Loucy (cell line): Measurements from ENCODE around the gene GREB1.

Experiments used
- H2AFZ ChIP-seq: fragments of 200-600 bp; sonication (generic); 2 replicates; pipeline ENCODE4 v1.6.0; 2016; ENCODE audit warnings: antibody characterized with exemption, mild to moderate bottlenecking, low read length, moderate library complexity
- H3F3A ChIP-seq: fragments of 200-600 bp; 2 replicates; pipeline ENCODE4 v1.6.0; 2016; ENCODE audit warnings: antibody characterized with exemption, low read depth, mild to moderate bottlenecking
- H3K27me3 ChIP-seq: fragments of 200-600 bp; sonication (generic); 2 replicates; pipeline ENCODE4 v1.6.1; 2014; ENCODE audit warnings: low read length, mild to moderate bottlenecking; ENCODE audit not compliant: insufficient read depth, poor library complexity, severe bottlenecking
- H3K36me3 ChIP-seq: fragments of 200-600 bp; sonication (generic); 2 replicates; pipeline ENCODE4 v1.6.1; 2016; ENCODE audit warnings: low read length; ENCODE audit not compliant: insufficient read depth
- H3K4me1 ChIP-seq: fragments of 200-600 bp; sonication (generic); 2 replicates; pipeline ENCODE4 v1.5.1; 2014; ENCODE audit warnings: low read length, mild to moderate bottlenecking; ENCODE audit not compliant: insufficient read depth, poor library complexity, severe bottlenecking
- H3K4me2 ChIP-seq: fragments of 200-600 bp; sonication (generic); 2 replicates; pipeline ENCODE4 v1.6.0; 2014; ENCODE audit warnings: antibody characterized with exemption, low read length, low read depth, mild to moderate bottlenecking; ENCODE audit not compliant: poor library complexity, severe bottlenecking
- H3K4me3 ChIP-seq: fragments of 200-600 bp; sonication (generic); 2 replicates; pipeline ENCODE4 v1.5.1; 2014; ENCODE audit warnings: low read length, mild to moderate bottlenecking, mixed read lengths; ENCODE audit not compliant: poor library complexity, severe bottlenecking
- H3K79me2 ChIP-seq: fragments of 200-600 bp; sonication (generic); 2 replicates; pipeline ENCODE4 v1.6.1; 2014; ENCODE audit warnings: low read length; ENCODE audit not compliant: insufficient read depth
- H3K9ac ChIP-seq: fragments of 200-600 bp; sonication (generic); 2 replicates; pipeline ENCODE4 v1.6.0; 2014; ENCODE audit warnings: mild to moderate bottlenecking, low read depth, low read length, moderate library complexity; ENCODE audit not compliant: poor library complexity, severe bottlenecking
- H3K9me2 ChIP-seq: fragments of 200-600 bp; sonication (generic); replicated peaks from 2 replicates; pipeline ENCODE4 v1.6.1; 2016; ENCODE audit warnings: low read depth, low read length, mixed read lengths
- H3K9me3 ChIP-seq: fragments of 200-600 bp; sonication (generic); 2 replicates; pipeline ENCODE4 v1.6.1; 2014; ENCODE audit warnings: mild to moderate bottlenecking, antibody characterized with exemption, low read length, low read depth; ENCODE audit not compliant: insufficient read depth
- H4K20me1 ChIP-seq: fragments of 200-600 bp; sonication (generic); 2 replicates; pipeline ENCODE4 v1.6.0; 2014; ENCODE audit warnings: antibody characterized with exemption, low read length, mild to moderate bottlenecking; ENCODE audit not compliant: insufficient read depth, poor library complexity, severe bottlenecking
- EZH2phosphoT487 ChIP-seq: fragments of 200-600 bp; IDR thresholded peaks from 2 replicates; pipeline ENCODE4 v1.6.1; 2018; ENCODE audit warnings: antibody characterized with exemption, mild to moderate bottlenecking, moderate library complexity, borderline replicate concordance
- TF ChIP-seq, protein P1 (sequence below): fragments of 200-600 bp; sonication (generic); conservative IDR thresholded peaks from 2 replicates; pipeline ENCODE4 v1.5.1; 2014; ENCODE audit warnings: mild to moderate bottlenecking, antibody characterized with exemption, low read length

The GREB1 gene

DNA sequence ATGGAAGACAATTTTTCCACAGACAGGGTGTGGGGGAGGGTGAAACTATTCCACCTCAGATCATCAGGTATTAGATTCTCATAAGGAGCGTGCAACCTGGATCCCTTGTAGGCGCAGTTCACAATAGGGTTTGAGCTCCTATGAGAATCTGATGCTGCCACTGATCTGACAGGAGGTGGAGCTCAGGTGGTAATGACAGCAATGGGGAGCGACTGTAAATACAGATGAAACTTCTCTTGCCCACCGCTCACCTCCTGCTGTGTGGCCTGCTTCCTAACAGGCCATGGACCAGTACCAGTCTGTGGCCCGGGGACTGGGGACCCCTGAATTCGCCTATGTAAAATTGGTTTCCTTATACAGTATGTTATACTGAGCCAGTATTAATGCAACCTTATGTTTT lies 40.6 kb upstream of the GREB1 start:
- no peaks in the 10 kb centered on the region for H3F3A ChIP-seq
- TF ChIP-seq, protein P1, sequence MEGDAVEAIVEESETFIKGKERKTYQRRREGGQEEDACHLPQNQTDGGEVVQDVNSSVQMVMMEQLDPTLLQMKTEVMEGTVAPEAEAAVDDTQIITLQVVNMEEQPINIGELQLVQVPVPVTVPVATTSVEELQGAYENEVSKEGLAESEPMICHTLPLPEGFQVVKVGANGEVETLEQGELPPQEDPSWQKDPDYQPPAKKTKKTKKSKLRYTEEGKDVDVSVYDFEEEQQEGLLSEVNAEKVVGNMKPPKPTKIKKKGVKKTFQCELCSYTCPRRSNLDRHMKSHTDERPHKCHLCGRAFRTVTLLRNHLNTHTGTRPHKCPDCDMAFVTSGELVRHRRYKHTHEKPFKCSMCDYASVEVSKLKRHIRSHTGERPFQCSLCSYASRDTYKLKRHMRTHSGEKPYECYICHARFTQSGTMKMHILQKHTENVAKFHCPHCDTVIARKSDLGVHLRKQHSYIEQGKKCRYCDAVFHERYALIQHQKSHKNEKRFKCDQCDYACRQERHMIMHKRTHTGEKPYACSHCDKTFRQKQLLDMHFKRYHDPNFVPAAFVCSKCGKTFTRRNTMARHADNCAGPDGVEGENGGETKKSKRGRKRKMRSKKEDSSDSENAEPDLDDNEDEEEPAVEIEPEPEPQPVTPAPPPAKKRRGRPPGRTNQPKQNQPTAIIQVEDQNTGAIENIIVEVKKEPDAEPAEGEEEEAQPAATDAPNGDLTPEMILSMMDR = no peak
- TF ChIP-seq EZH2phosphoT487 = no peak
- no peak overlapping the region for H3K9ac ChIP-seq
- no peaks in the 10 kb centered on the region for H4K20me1 ChIP-seq
- H3K27me3 ChIP-seq = no peaks in the 10 kb centered on the region
- no peaks in the 10 kb centered on the region for H3K9me2 ChIP-seq
- no peak overlapping the region for H3K4me3 ChIP-seq
- peaks cover 3% of the 10 kb centered on the region; the same call in 1 of the 2 replicates for H3K9me3 ChIP-seq
- H2AFZ ChIP-seq = no peak overlapping the region
- H3K4me2 ChIP-seq = no peak overlapping the region
- no peaks in the 10 kb centered on the region for H3K36me3 ChIP-seq
- H3K4me1 ChIP-seq = no peaks in the 10 kb centered on the region
- no peaks in the 10 kb centered on the region for H3K79me2 ChIP-seq

GRCh38 chr2:11494310-11494709 lies 39.5 kb upstream of the GREB1 start:
- TF ChIP-seq, protein P1 = no peak
- TF ChIP-seq EZH2phosphoT487 = no peak
- Histone ChIP-seq H3K9me3 (peaks cover 3% of the 10 kb centered on the region; the same call in 1 of the 2 replicates), H3K9me2 (no peaks in the 10 kb centered on the region)

GRCh38 chr2:11495844-11496681 lies 37.8 kb upstream of the GREB1 start:
- no peaks in the 10 kb centered on the region for H3K27me3 ChIP-seq
- H3K9me3 ChIP-seq = no peaks in the 10 kb centered on the region
- H4K20me1 ChIP-seq = no peaks in the 10 kb centered on the region
- H3K36me3 ChIP-seq = no peaks in the 10 kb centered on the region
- H3F3A ChIP-seq = no peaks in the 10 kb centered on the region
- no peak overlapping the region for H3K4me2 ChIP-seq
- H3K9me2 ChIP-seq = no peaks in the 10 kb centered on the region
- TF ChIP-seq, protein P1 = no peak
- no peak for TF ChIP-seq EZH2phosphoT487
- H3K79me2 ChIP-seq = no peaks in the 10 kb centered on the region
- H3K9ac ChIP-seq = no peak overlapping the region
- no peak overlapping the region for H2AFZ ChIP-seq
- H3K4me1 ChIP-seq = no peaks in the 10 kb centered on the region
- no peak overlapping the region for H3K4me3 ChIP-seq

More at GRCh38 chr2:11494310-11494709, 39.5 kb upstream of the GREB1 start:
- Histone ChIP-seq H3K4me2 (no peak overlapping the region), H3F3A (no peaks in the 10 kb centered on the region), H3K79me2 (no peaks in the 10 kb centered on the region), H3K36me3 (no peaks in the 10 kb centered on the region), H3K4me3 (no peak overlapping the region), H2AFZ (no peak overlapping the region), H3K27me3 (no peaks in the 10 kb centered on the region), H4K20me1 (no peaks in the 10 kb centered on the region), H3K9ac (no peak overlapping the region), H3K4me1 (no peaks in the 10 kb centered on the region)
